OCI-LY7 (cell line): ENCODE measurements around the gene CYB561D1. TPM values are rescaled to one million over a fixed set of nuclear protein-coding genes. Genes with fewer than 3 reads are reported as not detected.

Experiments
- BruUV-seq: library from RNA; stranded (reverse); fragments of 400-500 nt; replicated peaks from 2 replicates; lab custom pipeline; 2021; lab: Mats Ljungman, UMichigan
- CTCF ChIA-PET: fragments of 300-600 bp; sonication (Branson Sonifier 250); formaldehyde crosslinking; loops from one replicate; lab custom pipeline; 2022; ENCODE audit warnings: antibody characterized with exemption; ENCODE audit not compliant: unreplicated experiment; lab: Charles Lee
- POLR2A ChIA-PET: fragments of 300-600 bp; sonication (Branson Sonifier 250); formaldehyde crosslinking; loops from one replicate; lab custom pipeline; 2022; ENCODE audit warnings: antibody characterized with exemption; lab: Charles Lee
- DNase-seq: peaks from one replicate; pipeline ENCODE4 v3.0.0-alpha.2; 2015; ENCODE audit warnings: low spot score
- H2AFZ ChIP-seq: fragments of 200-600 bp; sonication (generic), shearing (Covaris generic); 2 replicates; pipeline ENCODE4 v1.6.1; 2014; ENCODE audit warnings: mild to moderate bottlenecking, antibody characterized with exemption, low read length, moderate library complexity
- H3K27ac ChIP-seq: fragments of 200-600 bp; sonication (generic); 2 replicates; pipeline ENCODE4 v1.5.1; 2014; ENCODE audit warnings: mixed run types, low read depth, mild to moderate bottlenecking, moderate library complexity, low read length, inconsistent platforms; ENCODE audit not compliant: poor library complexity, severe bottlenecking
- H3K36me3 ChIP-seq: fragments of 200-600 bp; sonication (generic); 2 replicates; pipeline ENCODE4 v1.6.1; 2014; ENCODE audit warnings: mild to moderate bottlenecking, antibody characterized with exemption, low read length, moderate library complexity, mixed read lengths; ENCODE audit not compliant: insufficient read depth
- H3K4me1 ChIP-seq: fragments of 200-600 bp; sonication (generic); 2 replicates; pipeline ENCODE4 v1.5.1; 2014; ENCODE audit warnings: mild to moderate bottlenecking, low read length; ENCODE audit not compliant: insufficient read depth, poor library complexity, severe bottlenecking
- H3K4me2 ChIP-seq: fragments of 200-600 bp; sonication (generic); 2 replicates; pipeline ENCODE4 v1.6.1; 2014; ENCODE audit warnings: mild to moderate bottlenecking, low read length
- H3K4me3 ChIP-seq: fragments of 200-600 bp; sonication (generic); 2 replicates; pipeline ENCODE4 v1.5.1; 2014; ENCODE audit warnings: mild to moderate bottlenecking, low read depth, low read length; ENCODE audit not compliant: poor library complexity, severe bottlenecking
- H3K79me2 ChIP-seq: fragments of 200-600 bp; sonication (generic); 2 replicates; pipeline ENCODE4 v1.6.1; 2016; ENCODE audit warnings: low read depth, mild to moderate bottlenecking, low read length, moderate library complexity, mixed read lengths; ENCODE audit not compliant: insufficient read depth
- H3K9me2 ChIP-seq: fragments of 200-600 bp; sonication (generic); 2 replicates; pipeline ENCODE4 v1.6.1; 2016; ENCODE audit warnings: mild to moderate bottlenecking, low read length, mixed read lengths; ENCODE audit not compliant: insufficient read depth
- H3K9me3 ChIP-seq: fragments of 200-600 bp; sonication (generic); 2 replicates; pipeline ENCODE4 v1.6.1; 2014; ENCODE audit warnings: mild to moderate bottlenecking, mixed run types, low read length, mixed read lengths
- H4K20me1 ChIP-seq: fragments of 200-600 bp; sonication (generic); 2 replicates; pipeline ENCODE4 v1.6.1; 2014; ENCODE audit warnings: mild to moderate bottlenecking, antibody characterized with exemption, low read length, moderate library complexity, mixed read lengths; ENCODE audit not compliant: insufficient read depth
- CTCF ChIP-seq: fragments of 200-600 bp; sonication (generic); conservative IDR thresholded peaks from 2 replicates; pipeline ENCODE4 v1.5.1; 2014; ENCODE audit warnings: mild to moderate bottlenecking, antibody characterized with exemption, low read length, moderate library complexity, mixed read lengths
- EZH2phosphoT487 ChIP-seq: fragments of 200-600 bp; sonication (generic); IDR thresholded peaks from 2 replicates; pipeline ENCODE4 v1.6.1; 2018; ENCODE audit warnings: low read depth, borderline replicate concordance, mild to moderate bottlenecking, mixed run types, antibody characterized with exemption, low read length, moderate library complexity, mixed read lengths
- intact Hi-C: fragments of 100-400 bp; cut with micrococcal nuclease; formaldehyde crosslinking; loops from one replicate; pipeline ENCODE4 v1.10.0; 2022; ENCODE audit not compliant: unreplicated experiment
- total RNA-seq, 2 experiments: library from RNA; depleted of rRNA in 1 of 2; stranded (reverse); fragments of >200 nt in 1 of 2; shearing (Covaris generic) in 1 of 2; gene quantifications; 2 replicates each; pipeline ENCODE4 v1.2.3, GENCODE V29; 2014 to 2022

The CYB561D1 gene
- total RNA-seq, 2 experiments from 2014 or later, result 6.2 to 10.5 TPM

- Histone ChIP-seq H3K4me3 (no peak overlapping the region), H3K9me2 (no peaks in the 10 kb centered on the region), H2AFZ (no peak overlapping the region), H3K27ac (no peak overlapping the region), H3K9me3 (no peaks in the 10 kb centered on the region), H3K4me1 (peaks cover 14% of the 10 kb centered on the region), H3K79me2 (peaks cover 7% of the 10 kb centered on the region; the same call in 1 of the 2 replicates), H3K36me3 (peaks cover 22% of the 10 kb centered on the region; the same call in 1 of the 2 replicates), H4K20me1 (no peaks in the 10 kb centered on the region), H3K4me2 (no peak overlapping the region)
- BruUV-seq, result no TSS peak
- intact Hi-C loops, result loop anchor here (5.0 kb wide), 1 partner anchor 131 kb away; no protein-coding TSS in a partner anchor
- POLR2A ChIA-PET, result interaction anchor here (1.4 kb wide), 1 partner anchor 8 kb away, joined by 4 read pairs; the partner anchor contains the start of gene ATXN7L2
- TF ChIP-seq CTCF (no peak), EZH2phosphoT487 (no peak)
- CTCF ChIA-PET, result interaction anchor here (1.1 to 1.8 kb wide), 4 partner anchors 18 to 43 kb away, joined by 3 to 18 read pairs (median 4); partner anchors contain the start of gene AMIGO1
- DNase-seq, result no peak
Measured at GRCh38 chr1:109491372-109491771, 2.5 kb upstream of the CYB561D1 start.

GRCh38 chr1:109492779-109493178 lies 1.1 kb upstream of the CYB561D1 start:
- POLR2A ChIA-PET, result interaction anchor here (0.7 to 1.4 kb wide), 3 partner anchors 9 to 45 kb away, joined by 3 to 4 read pairs (median 4); partner anchors contain the start of gene ATXN7L2
- CTCF ChIA-PET, result interaction anchor here (1.1 to 2.6 kb wide), 3 partner anchors 9 to 42 kb away, joined by 3 to 35 read pairs (median 4); partner anchors contain the start of gene ATXN7L2
- Histone ChIP-seq H3K9me2 (no peaks in the 10 kb centered on the region), H4K20me1 (no peaks in the 10 kb centered on the region), H3K36me3 (peaks cover 28% of the 10 kb centered on the region; the same call in 1 of the 2 replicates), H3K4me3 (no peak overlapping the region), H3K27ac (no peak overlapping the region), H3K4me2 (no peak overlapping the region), H3K4me1 (peaks cover 14% of the 10 kb centered on the region), H3K9me3 (no peaks in the 10 kb centered on the region), H3K79me2 (peaks cover 7% of the 10 kb centered on the region; the same call in 1 of the 2 replicates), H2AFZ (no peak overlapping the region)
- no peak for TF ChIP-seq EZH2phosphoT487
- no peak for TF ChIP-seq CTCF
- BruUV-seq, result no TSS peak
- DNase-seq, result no peak
- intact Hi-C loops, result loop anchor here (5.0 kb wide), 1 partner anchor 130 kb away; no protein-coding TSS in a partner anchor

GRCh38 chr1:109493227-109493626 lies 667 bp upstream of the CYB561D1 start:
- H3K79me2 ChIP-seq, result peaks cover 7% of the 10 kb centered on the region; the same call in 1 of the 2 replicates
- H3K4me3 ChIP-seq, result peak overlapping the region; percentile 95
- H2AFZ ChIP-seq, result peak overlapping the region; percentile 83
- peaks cover 14% of the 10 kb centered on the region for H3K4me1 ChIP-seq
- TF ChIP-seq CTCF (no peak), EZH2phosphoT487 (no peak)
- no peaks in the 10 kb centered on the region for H3K9me2 ChIP-seq
- H4K20me1 ChIP-seq, result no peaks in the 10 kb centered on the region
- ChIA-PET POLR2A (interaction anchor here (1.0 to 1.1 kb wide), 2 partner anchors 39 to 276 kb away, joined by 3 to 5 read pairs; no protein-coding TSS in a partner anchor), CTCF (interaction anchor here (0.6 to 2.6 kb wide), 3 partner anchors 9 to 78 kb away, joined by 4 to 35 read pairs (median 4); partner anchors contain the start of gene ATXN7L2)
- no peak overlapping the region for H3K27ac ChIP-seq
- BruUV-seq, result no TSS peak
- H3K36me3 ChIP-seq, result peaks cover 25% of the 10 kb centered on the region; the same call in 1 of the 2 replicates
- no peaks in the 10 kb centered on the region for H3K9me3 ChIP-seq
- DNase-seq, result no peak
- H3K4me2 ChIP-seq, result peak overlapping the region; percentile 50
- intact Hi-C loops, result loop anchor here (5.0 kb wide), 1 partner anchor 129 kb away; no protein-coding TSS in a partner anchor
